H1 (cell line): ENCODE results near the gene DSE. TPM values are rescaled to one million over a fixed set of nuclear protein-coding genes. Genes with fewer than 3 reads are reported as not detected.
"Not testable (repeated sequence)": the region's sequence is repeated elsewhere in the genome, so short reads cannot be mapped to it uniquely, and the experiment has no call there.

ENCODE experiments used
- CTCF ChIA-PET: fragments of 300-600 bp; sonication (Branson Sonifier 250); formaldehyde crosslinking; loops from one replicate; lab custom pipeline; 2021; ENCODE audit not compliant: partially characterized antibody; lab: Charles Lee
- POLR2A ChIA-PET: fragments of 300-600 bp; sonication (Branson Sonifier 250); formaldehyde crosslinking; loops from one replicate; lab custom pipeline; 2021; ENCODE audit warnings: inconsistent platforms; ENCODE audit not compliant: partially characterized antibody; lab: Charles Lee
- DNase-seq, 2 experiments: peaks; one replicate each; pipeline versions ENCODE4 v3.0.0 to v3.0.0-alpha.2; 2010 to 2022; ENCODE audit warnings: low spot score in 2 of 2, low read depth in 1 of 2, mixed read lengths in 1 of 2
- FAIRE-seq: peaks from 2 replicates; lab custom pipeline; 2011; peaks lifted over from hg19 to GRCh38; lab: Jason Lieb, UNC
- H2AFZ ChIP-seq: 2 replicates; pipeline ENCODE4 v1.8.1; 2012; ENCODE audit warnings: low read length, inconsistent platforms
- H2AK5ac ChIP-seq: 2 replicates; pipeline ENCODE4 v1.6.1; 2013; ENCODE audit warnings: low read depth, low read length
- H2BK120ac ChIP-seq: replicated peaks from 2 replicates; pipeline ENCODE3; 2013; ENCODE audit warnings: low read depth, low read length, inconsistent platforms
- H2BK12ac ChIP-seq: 2 replicates; pipeline ENCODE4 v1.6.1; 2013; ENCODE audit warnings: low read depth, low read length
- H2BK15ac ChIP-seq: 2 replicates; pipeline ENCODE4 v1.6.1; 2013; ENCODE audit warnings: low read length
- H2BK20ac ChIP-seq: 2 replicates; pipeline ENCODE4 v1.6.1; 2013; ENCODE audit warnings: low read length
- H2BK5ac ChIP-seq: 2 replicates; pipeline ENCODE4 v1.6.1; 2013; ENCODE audit warnings: low read depth, low read length
- H3K14ac ChIP-seq: 2 replicates; pipeline ENCODE4 v1.6.1; 2013; ENCODE audit warnings: inconsistent platforms; ENCODE audit not compliant: insufficient read length
- H3K18ac ChIP-seq: 2 replicates; pipeline ENCODE4 v1.6.1; 2013; ENCODE audit warnings: low read length; ENCODE audit errors: extremely low read depth
- H3K23ac ChIP-seq: 2 replicates; pipeline ENCODE4 v1.6.1; 2013; ENCODE audit warnings: inconsistent platforms; ENCODE audit not compliant: insufficient read length
- H3K23me2 ChIP-seq: 2 replicates; pipeline ENCODE4 v1.6.1; 2013; ENCODE audit warnings: low read depth, low read length
- H3K27ac ChIP-seq: 2 replicates; pipeline ENCODE4 v1.6.1; 2011; ENCODE audit warnings: low read depth, low read length, inconsistent platforms
- H3K27me3 ChIP-seq, 4 experiments: replicated peaks in 1 of 4; 1 replicate in 1 of 4; 2 replicates in 3 of 4; pipeline versions ENCODE4 v1.6.1 to v1.8.1; 2011 to 2013; ENCODE audit warnings: low read length in 3 of 4, mild to moderate bottlenecking in 3 of 4, inconsistent platforms in 2 of 4, mixed read lengths in 2 of 4, moderate library complexity in 1 of 4; ENCODE audit not compliant: control insufficient read depth in 3 of 4, insufficient read depth in 3 of 4; ENCODE audit errors: extremely low read depth in 1 of 4
- H3K36me3 ChIP-seq, 4 experiments: 2 replicates each; pipeline versions ENCODE4 v1.6.1 to v1.8.1; 2011 to 2013; ENCODE audit warnings: mild to moderate bottlenecking in 4 of 4, low read length in 3 of 4, moderate library complexity in 2 of 4, control low read depth in 1 of 4, inconsistent platforms in 1 of 4; ENCODE audit not compliant: insufficient read depth in 4 of 4, control insufficient read depth in 2 of 4
- H3K4ac ChIP-seq: replicated peaks from 2 replicates; pipeline ENCODE3; 2013; ENCODE audit warnings: low read length, low read depth, mixed read lengths, inconsistent platforms; ENCODE audit not compliant: insufficient read length
- H3K4me1 ChIP-seq, 4 experiments: replicated peaks in 1 of 4; 1 replicate in 1 of 4; 2 replicates in 3 of 4; pipeline versions ENCODE4 v1.6.1 to v1.8.1; 2011 to 2013; ENCODE audit warnings: low read length in 3 of 4, inconsistent platforms in 2 of 4, mixed read lengths in 1 of 4; ENCODE audit not compliant: insufficient read depth in 4 of 4, control insufficient read depth in 3 of 4
- H3K4me2 ChIP-seq, 2 experiments: 2 replicates each; pipeline versions ENCODE4 v1.6.1 to v1.8.1; 2011 to 2013; ENCODE audit warnings: low read depth in 2 of 2, low read length in 2 of 2, control low read depth in 1 of 2, inconsistent platforms in 1 of 2, mild to moderate bottlenecking in 1 of 2; ENCODE audit not compliant: insufficient read depth in 1 of 2
- H3K4me3 ChIP-seq, 4 experiments: fragments of 200-600, 300-600 bp in 1 of 4; sonication (generic), shearing (Covaris generic), sonication (Bioruptor Twin) in 1 of 4; 2 replicates each; pipeline versions ENCODE4 v1.5.1 to v1.8.1; 2011 to 2016; ENCODE audit warnings: low read length in 4 of 4, low read depth in 3 of 4, control low read depth in 2 of 4, inconsistent platforms in 2 of 4, mild to moderate bottlenecking in 2 of 4, mixed read lengths in 1 of 4, moderate library complexity in 1 of 4; ENCODE audit not compliant: insufficient read depth in 2 of 4; ENCODE audit errors: extremely low read depth in 1 of 4
- H3K56ac ChIP-seq: replicated peaks from 2 replicates; pipeline ENCODE3; 2013; ENCODE audit warnings: low read depth, mild to moderate bottlenecking, mixed read lengths, low read length, inconsistent platforms; ENCODE audit not compliant: insufficient read length
- H3K79me1 ChIP-seq: 2 replicates; pipeline ENCODE4 v1.6.1; 2013; ENCODE audit warnings: low read depth, low read length, control low read depth
- H3K79me2 ChIP-seq, 2 experiments: 2 replicates each; pipeline versions ENCODE4 v1.6.1 to v1.8.1; 2012 to 2013; ENCODE audit warnings: low read length in 2 of 2, mild to moderate bottlenecking in 2 of 2, inconsistent platforms in 1 of 2; ENCODE audit not compliant: insufficient read depth in 2 of 2, control insufficient read depth in 1 of 2
- H3K9ac ChIP-seq, 4 experiments: replicated peaks in 1 of 4; 1 replicate in 1 of 4; 2 replicates in 3 of 4; pipeline versions ENCODE4 v1.6.1 to v1.8.1; 2011 to 2013; ENCODE audit warnings: low read depth in 3 of 4, low read length in 3 of 4, control low read depth in 2 of 4, mild to moderate bottlenecking in 2 of 4, moderate library complexity in 2 of 4, inconsistent platforms in 1 of 4; ENCODE audit errors: extremely low read depth in 1 of 4
- H3K9me3 ChIP-seq, 2 experiments: 2 replicates each; pipeline versions ENCODE4 v1.6.1 to v1.8.1; 2012 to 2013; ENCODE audit warnings: mild to moderate bottlenecking in 2 of 2, moderate library complexity in 2 of 2, control low read depth in 1 of 2, inconsistent platforms in 1 of 2, low read depth in 1 of 2, low read length in 1 of 2, mixed read lengths in 1 of 2; ENCODE audit not compliant: insufficient read depth in 2 of 2
- H4K20me1 ChIP-seq, 2 experiments: replicated peaks in 1 of 2; 2 replicates each; pipeline versions ENCODE3 to v1.8.1; 2011 to 2013; ENCODE audit warnings: inconsistent platforms in 2 of 2, low read length in 2 of 2, mild to moderate bottlenecking in 1 of 2; ENCODE audit not compliant: insufficient read depth in 2 of 2, control insufficient read depth in 1 of 2
- H4K5ac ChIP-seq: 2 replicates; pipeline ENCODE4 v1.6.1; 2013; ENCODE audit warnings: low read length, low read depth, mixed read lengths, inconsistent platforms; ENCODE audit not compliant: insufficient read length
- H4K8ac ChIP-seq: 2 replicates; pipeline ENCODE4 v1.8.0; 2013; ENCODE audit warnings: mild to moderate bottlenecking, moderate library complexity, low read length, inconsistent platforms; ENCODE audit not compliant: insufficient read depth; ENCODE audit errors: extremely low read depth
- H4K91ac ChIP-seq: replicated peaks from 2 replicates; pipeline ENCODE3; 2013; ENCODE audit warnings: low read length, mixed read lengths, inconsistent platforms; ENCODE audit not compliant: insufficient read length
- KDM1A ChIP-seq: fragments of 200-600, 300-600 bp; sonication (generic); IDR thresholded peaks from 2 replicates; pipeline ENCODE4 v1.7.1; 2016; ENCODE audit warnings: mild to moderate bottlenecking, low read length, borderline replicate concordance
- polyA plus RNA-seq, 7 experiments: library from polyadenylated mRNA; depleted of rRNA in 3 of 7; stranded (reverse) in 5 of 7; unstranded in 2 of 7; fragments of >200 nt in 5 of 7; fragments of 200-250 nt in 2 of 7; gene quantifications; 1 replicate in 5 of 7; 2 replicates in 1 of 7; 4 replicates in 1 of 7; pipeline versions ENCODE4 v1.2.1 to v1.2.3, GENCODE V29; 2011 to 2013; ENCODE audit warnings: missing spikeins in 2 of 7, mixed read lengths in 2 of 7
- total RNA-seq: library from RNA; stranded (reverse); fragmentation: NEBNext Ultra II Directional; extraction: Animal tissue kit (Norgen Biotek cat#: 25700); gene quantifications from 2 replicates; pipeline ENCODE4 v1.2.1, GENCODE V29; 2021

DSE gene
- total and polyA plus RNA-seq, 2 of the 8 experiments (the other 6 are each of a cell fraction or from before 2014, with no cell fraction given): 32.5 to 94.4 TPM

GRCh38 chr6:116334638-116335409 lies 35.9 kb upstream of the DSE start:
- H4K5ac ChIP-seq, H3K14ac ChIP-seq, H3K4me3 ChIP-seq, H2BK12ac ChIP-seq, H2AK5ac ChIP-seq, CTCF ChIA-PET, H3K18ac ChIP-seq, H3K79me2 ChIP-seq, FAIRE-seq, POLR2A ChIA-PET, H3K9ac ChIP-seq, H3K4ac ChIP-seq, DNase-seq, H3K27me3 ChIP-seq, H2BK20ac ChIP-seq, H4K8ac ChIP-seq, H4K91ac ChIP-seq, H3K9me3 ChIP-seq, H3K27ac ChIP-seq, H3K79me1 ChIP-seq, H3K36me3 ChIP-seq, H3K56ac ChIP-seq, H2BK5ac ChIP-seq, H3K23ac ChIP-seq, H2BK15ac ChIP-seq, H3K4me2 ChIP-seq, H3K4me1 ChIP-seq, H4K20me1 ChIP-seq, H2BK120ac ChIP-seq, H3K23me2 ChIP-seq, H2AFZ ChIP-seq: not testable (repeated sequence)
- 0 out of 2 replicates have a peak, but pooled peaks have one; percentile 30 for TF ChIP-seq KDM1A
